T47D (cell line): ENCODE data around the gene ZCCHC10.
"Not testable (repeated sequence)": the region's sequence is repeated elsewhere in the genome, so short reads cannot be mapped to it uniquely, and the experiment has no call there.

Experiments
- DNase-seq, 2 experiments: peaks; one replicate each; pipeline versions ENCODE4 v3.0.0 to v3.0.0-alpha.2; 2011 to 2012; ENCODE audit warnings: low read depth in 1 of 2, low spot score in 1 of 2
- JUND ChIP-seq: IDR thresholded peaks from 2 replicates; pipeline ENCODE4 v1.6.1; 2012; ENCODE audit warnings: low read depth
- in situ Hi-C: cut with HindIII; loops from 2 replicates; pipeline ENCODE4 v1.10.0; 2016; ENCODE audit warnings: low sequenced_read_pairs, low pct_unique_long_range_greater_than_20kb

The ZCCHC10 gene

DNA sequence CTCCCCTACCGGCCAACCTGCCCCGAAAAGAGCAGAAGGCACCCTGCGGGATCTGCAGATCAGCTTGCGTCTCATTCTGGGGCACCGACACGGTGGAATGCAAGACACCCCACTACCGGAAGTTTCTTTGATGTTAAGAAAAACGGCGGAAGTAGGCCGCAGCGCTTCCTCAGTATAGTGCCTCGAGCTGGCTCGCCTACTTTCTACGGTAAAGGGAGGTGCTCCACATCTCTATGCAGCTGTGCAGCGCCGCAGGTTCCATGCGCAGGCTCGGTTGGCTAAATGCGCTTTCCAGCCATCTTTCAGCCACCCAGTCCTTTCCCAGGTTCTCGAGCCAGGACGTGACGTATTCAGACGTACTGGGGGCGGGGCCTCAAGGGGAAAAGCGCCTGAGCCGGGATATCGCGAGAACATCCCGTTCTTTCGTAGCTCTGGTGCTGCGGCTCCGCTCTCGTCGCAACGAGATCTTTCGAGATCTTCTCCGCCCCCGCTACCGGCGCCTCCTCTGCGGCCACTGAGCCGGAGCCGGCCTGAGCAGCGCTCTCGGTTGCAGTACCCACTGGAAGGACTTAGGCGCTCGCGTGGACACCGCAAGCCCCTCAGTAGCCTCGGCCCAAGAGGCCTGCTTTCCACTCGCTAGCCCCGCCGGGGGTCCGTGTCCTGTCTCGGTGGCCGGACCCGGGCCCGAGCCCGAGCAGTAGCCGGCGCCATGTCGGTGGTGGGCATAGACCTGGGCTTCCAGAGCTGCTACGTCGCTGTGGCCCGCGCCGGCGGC, 25.4 kb upstream of the ZCCHC10 start, which contains the start of gene HSPA4:
Gene HSPA4 (plus strand): TSS at position 472 of the 775 bp plus-strand sequence. CDS start 238 bp downstream, at position 710.
- no peak for TF ChIP-seq JUND
- in situ Hi-C loops = no loop called here
- DNase-seq = peak; percentile 87 to 99

DNA sequence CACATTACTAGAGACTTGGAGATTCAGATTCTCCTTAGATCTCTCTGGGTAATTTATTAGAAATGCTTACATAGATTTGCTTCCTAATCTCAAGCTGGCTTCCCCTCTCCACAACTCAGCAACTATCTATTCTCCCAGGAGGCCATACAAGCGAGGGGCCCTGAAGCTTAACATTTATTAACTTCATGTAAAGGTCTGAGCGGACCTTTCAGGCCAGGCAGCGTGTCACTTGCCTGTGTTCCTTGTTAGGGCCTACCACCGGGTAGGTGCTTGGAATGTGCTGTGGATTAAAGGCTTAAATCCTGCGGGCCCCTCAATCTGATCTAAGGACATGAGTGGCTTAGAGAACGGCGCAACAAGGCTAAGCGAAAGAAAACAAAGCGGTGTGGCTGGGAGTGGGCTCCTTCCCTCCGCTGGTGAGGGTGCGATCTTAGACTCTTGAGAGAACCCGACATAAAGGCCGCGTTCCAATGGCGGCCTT, 24.8 kb upstream of the ZCCHC10 start:
- peak in 1 of 2 experiments; percentile 13 for DNase-seq
- in situ Hi-C loops = no loop called here
- no peak for TF ChIP-seq JUND

DNA sequence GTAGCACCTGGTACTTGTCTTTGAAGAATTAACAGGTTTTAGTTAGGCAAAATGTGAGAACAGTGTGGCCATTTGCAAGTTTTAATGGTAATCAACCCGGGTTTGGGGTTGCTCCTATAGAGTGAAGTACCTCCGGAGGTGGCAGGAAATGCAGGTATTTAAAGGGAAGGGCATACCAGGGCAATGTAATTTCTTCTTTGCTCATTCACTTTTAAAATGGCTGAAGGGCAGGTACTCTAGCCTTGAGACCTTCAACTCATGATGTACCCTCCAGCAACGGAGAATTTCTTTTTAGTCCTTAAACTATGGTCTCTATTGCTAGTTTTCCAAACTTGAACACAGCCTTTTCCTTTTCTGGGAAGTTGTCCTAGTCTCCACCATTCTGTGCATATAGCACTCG, 24.2 kb upstream of the ZCCHC10 start:
- in situ Hi-C loops = no loop called here
- no peak for TF ChIP-seq JUND
- DNase-seq = no peak

DNA sequence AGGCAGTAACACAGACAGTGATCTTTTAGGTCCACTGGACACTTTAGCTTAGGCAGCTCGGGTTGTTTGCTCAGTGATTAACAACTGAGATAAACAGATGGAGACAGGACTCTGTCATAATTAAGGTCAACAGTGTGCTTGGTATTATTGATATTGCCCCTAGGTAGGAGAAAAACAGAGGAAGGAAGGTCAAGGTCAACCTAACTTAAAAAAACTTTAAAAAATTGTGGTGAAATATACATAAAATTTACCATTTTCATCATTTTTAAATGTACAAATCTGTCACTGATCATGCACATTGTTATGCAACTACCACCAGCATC, 23.3 kb upstream of the ZCCHC10 start:
- in situ Hi-C loops = no loop called here
- 0 out of 2 replicates have a peak, but pooled peaks have one; percentile 27 for TF ChIP-seq JUND
- peak; percentile 18 to 75 for DNase-seq

DNA sequence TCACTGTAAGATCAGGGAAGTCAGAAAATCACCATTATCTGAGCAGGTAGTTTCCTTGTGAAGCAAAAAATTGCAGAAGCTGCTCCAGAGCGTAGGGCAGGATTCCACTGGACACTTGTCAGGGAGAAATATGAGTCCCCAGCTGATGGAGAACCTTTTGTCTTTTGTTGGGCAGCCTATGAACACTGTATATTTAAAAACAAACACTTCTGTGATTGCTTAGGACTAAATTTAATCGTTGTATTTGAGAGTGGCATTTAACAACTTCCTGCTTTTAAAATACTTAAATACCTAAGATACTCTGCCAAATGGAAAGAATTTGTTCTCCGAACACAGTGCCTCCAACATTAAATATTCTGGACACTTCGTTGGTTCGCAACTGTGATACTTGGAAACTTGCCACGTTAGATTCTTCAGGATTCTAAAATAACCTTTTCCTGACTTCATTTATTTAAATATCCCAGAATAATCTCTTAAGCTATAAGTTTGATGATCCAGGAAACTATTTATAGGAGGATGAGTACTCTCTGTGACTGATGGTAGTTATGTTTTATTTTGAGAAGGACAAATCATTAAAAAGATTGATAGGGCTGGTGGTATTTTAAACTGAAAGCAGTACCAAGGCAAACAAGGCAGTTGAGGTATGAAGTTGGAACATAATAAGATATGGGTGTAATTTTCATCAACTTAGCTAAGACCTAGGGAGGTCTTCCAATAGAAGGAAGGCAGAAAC, 22.8 kb upstream of the ZCCHC10 start:
- in situ Hi-C loops = no loop called here
- peak; percentile 15 to 50 for DNase-seq
- TF ChIP-seq JUND = no peak

DNA sequence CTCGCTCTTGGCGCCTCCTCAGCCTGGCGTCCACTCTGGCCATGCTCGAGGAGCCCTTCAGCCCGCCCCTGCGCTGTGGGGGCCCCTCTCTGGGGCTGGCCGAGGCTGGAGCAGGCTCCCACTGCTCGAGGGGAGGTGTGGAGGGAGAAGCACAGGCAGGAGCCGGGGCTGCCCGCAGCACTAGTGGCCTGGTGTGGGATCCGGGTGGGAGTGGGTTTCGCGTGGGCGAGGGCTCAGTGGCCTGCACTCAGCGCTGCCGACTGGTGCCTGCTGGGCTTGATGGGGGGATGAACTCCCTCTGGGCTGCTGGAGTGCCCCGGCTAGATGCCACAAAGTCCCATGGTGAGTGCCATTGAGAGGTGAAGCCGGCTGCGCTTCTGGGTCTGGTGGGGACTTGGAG, 21.1 kb upstream of the ZCCHC10 start:
- in situ Hi-C loops = no loop called here
- DNase-seq = no peak
- no peak for TF ChIP-seq JUND

DNA sequence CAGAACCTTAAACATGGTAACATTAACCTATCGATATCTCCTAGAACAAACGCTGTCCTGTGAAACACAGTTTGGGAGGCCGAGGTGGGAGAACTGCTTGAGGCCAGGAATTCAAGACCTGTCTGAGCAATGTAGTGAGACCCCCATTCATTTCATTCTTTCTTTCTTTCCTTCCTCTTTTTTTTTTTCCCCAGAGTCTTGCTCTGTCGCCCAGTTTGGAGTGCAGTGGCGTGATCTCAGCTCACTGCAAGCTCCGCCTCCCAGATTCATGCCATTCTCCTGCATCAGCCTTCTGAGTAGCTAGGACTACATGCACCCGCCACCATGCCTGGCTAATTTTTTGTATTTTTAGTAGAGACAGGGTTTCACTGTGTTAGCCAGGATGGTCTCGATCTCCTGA, 20.2 kb upstream of the ZCCHC10 start:
- in situ Hi-C loops, DNase-seq: not testable (repeated sequence)

DNA sequence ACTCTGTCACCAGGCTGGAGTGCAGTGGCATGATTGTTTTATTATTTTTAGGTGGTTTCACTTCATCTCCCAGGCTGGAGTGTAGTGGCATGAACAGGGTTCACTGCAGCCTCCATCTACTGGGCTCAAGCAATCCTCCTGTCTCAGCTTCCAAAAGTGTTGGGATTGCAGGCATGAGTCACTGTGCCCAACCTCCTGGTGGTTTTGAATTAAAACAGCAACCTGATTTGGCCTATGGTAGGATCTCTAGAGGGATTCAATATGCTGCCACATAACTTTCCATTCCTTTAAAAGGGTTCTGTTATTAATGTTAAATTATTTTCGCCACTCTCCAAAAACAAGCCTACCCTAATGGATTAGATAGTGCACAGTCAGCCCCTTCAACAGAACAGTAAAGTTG, 15.6 kb upstream of the ZCCHC10 start:
- peak in 1 of 2 experiments; percentile 36 for DNase-seq
- TF ChIP-seq JUND = no peak
- in situ Hi-C loops = no loop called here

DNA sequence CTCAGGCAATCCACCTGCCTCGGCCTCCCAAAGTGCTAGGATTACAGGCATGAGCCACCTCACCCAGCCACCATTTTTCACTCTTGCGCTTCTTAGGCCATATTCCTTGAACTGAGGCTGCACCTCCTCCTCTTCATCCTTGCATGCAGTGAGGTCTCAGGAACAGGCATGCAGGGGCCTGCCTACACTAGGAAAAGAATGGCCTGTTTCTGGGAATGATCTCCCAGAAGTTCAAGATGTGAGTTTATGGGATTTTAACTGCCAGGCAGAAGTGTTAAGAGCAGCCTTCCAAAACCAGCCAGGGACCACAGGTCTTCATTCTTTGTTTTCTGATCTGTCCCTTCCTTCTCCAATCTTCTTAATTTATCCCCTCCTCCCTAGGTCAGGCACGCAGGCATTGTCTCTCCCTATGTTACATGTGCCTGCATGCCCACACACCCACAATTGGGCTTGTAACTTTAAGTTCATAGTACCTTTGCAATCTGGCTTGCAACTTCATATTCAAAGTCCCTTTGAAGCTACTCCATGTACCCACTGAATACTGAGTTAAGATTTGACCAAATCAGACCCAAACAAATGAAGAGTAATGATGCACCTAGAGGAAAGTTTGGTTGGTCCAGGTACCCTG, 14.9 kb upstream of the ZCCHC10 start:
- TF ChIP-seq JUND = no peak
- in situ Hi-C loops = no loop called here
- no peak for DNase-seq

DNA sequence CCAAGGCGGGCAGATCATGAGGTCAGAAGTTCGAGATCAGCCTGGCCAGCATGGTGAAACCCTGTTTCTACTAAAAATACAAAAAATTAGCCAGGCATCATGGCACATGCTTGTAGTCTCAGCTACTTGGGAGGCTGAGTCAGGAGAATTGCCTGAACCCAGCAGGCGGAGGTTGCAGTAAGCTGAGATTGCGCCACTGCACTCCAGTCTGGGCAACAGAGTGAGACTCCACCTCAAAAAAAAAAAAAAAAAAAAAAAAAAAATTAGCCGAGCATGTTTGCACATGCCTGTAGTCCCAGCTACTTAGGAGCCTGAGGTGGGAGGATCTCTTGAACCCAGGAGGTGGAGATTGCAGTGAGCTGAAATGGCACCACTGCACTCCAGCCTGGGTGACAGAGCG, 10.3 kb upstream of the ZCCHC10 start:
- in situ Hi-C loops, DNase-seq: not testable (repeated sequence)

DNA sequence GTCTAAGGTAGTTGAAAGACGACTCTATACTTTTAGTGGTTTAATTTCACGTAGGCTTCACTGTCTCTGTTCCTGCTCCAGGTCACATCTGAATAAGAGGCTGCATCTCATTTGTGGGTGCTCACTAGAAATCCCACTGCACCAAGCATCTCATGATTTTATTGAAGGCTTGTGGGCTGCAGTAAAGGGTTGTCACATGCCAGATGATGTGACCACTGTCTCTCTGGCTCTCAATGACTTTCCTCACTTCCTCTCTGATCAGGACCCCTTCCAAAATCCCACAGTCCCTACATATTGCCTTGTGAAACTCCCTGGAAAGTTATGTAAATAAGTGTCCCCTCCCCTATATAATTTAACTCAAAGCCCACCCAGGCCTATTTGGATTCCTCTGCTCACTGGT, 8.9 kb upstream of the ZCCHC10 start:
- in situ Hi-C loops = no loop called here
- no peak for DNase-seq
- no peak for TF ChIP-seq JUND

DNA sequence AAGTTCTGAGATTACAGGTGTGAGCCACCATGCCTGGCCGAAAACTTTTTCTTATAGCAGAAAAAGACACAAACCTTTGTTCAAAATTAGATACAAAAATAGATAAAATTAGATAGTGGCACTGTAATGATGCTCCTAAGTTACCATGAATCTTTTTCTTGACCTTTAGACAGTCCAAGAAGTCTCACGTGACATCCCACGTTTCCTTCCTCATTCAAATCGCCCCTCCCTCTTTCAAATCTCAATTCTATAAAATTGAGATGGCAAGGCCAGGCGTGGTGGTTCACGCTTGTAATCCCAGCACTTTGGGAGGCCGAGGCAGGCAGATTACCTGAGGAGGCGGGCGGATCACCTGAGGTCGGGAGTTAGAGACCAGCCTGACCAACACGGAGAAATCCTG, 7.7 kb upstream of the ZCCHC10 start:
- in situ Hi-C loops = no loop called here
- no peak for TF ChIP-seq JUND

More for the DNA sequence above, 7.7 kb upstream of the ZCCHC10 start:
- no peak for DNase-seq
